GM19372 (cell line): ENCODE results near the gene ABHD11.
A peak's percentile ranks its signal among the peaks of the same experiment; 100 is the strongest.
"Not testable (repeated sequence)": the region's sequence is repeated elsewhere in the genome, so short reads cannot be mapped to it uniquely, and the experiment has no call there.

ENCODE experiments used
- ATAC-seq: cut with Tn5 transposase; IDR thresholded peaks from one replicate; pipeline ENCODE4 v1.9.1; 2021; ENCODE audit warnings: mild to moderate bottlenecking, low read depth, moderate library complexity; ENCODE audit not compliant: unreplicated experiment

The ABHD11 gene, protein sequence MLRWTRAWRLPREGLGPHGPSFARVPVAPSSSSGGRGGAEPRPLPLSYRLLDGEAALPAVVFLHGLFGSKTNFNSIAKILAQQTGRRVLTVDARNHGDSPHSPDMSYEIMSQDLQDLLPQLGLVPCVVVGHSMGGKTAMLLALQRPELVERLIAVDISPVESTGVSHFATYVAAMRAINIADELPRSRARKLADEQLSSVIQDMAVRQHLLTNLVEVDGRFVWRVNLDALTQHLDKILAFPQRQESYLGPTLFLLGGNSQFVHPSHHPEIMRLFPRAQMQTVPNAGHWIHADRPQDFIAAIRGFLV

DNA sequence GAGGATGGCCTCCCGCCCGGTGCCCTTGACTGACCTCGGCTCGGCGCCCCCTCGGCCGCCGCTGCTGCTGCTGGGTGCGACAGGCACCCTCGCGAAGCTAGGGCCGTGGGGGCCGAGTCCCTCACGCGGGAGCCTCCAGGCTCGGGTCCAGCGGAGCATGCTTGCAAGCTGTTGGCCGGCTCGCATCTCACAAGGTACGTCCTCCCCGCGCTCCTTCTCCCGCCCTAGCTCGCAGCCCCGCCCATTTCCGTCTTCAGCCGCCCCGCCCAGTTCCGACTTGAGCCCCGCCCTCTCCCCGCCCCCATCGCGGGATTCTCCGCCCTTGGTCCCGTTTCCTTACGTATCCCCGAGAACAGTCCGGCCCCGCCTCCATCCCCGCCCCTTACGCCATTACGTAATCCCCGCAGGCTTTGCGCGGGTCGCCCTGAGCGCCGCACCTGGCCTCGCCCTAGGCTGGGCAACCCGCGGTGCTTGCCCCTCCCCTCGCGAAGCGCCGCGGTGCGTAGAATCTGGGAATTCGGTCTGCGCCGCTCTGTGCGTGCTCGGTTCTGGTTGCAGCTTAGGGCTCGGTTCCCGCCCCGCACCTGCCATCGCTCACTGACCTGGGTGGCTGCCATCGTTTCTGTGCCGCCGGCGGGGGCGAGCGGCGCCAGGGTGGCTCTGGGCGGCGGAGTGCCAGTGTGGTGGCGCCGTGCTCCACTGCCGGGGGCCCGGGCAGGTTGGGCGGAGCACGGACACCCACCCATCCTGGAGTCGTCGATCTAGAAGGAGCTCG is at the start of gene ABHD11:
ABHD11 (minus strand) TSS at position 191 of the 775 bp plus-strand sequence; CDS start at position 159, 32 bp downstream.
- ATAC-seq, result peak; percentile 79

DNA sequence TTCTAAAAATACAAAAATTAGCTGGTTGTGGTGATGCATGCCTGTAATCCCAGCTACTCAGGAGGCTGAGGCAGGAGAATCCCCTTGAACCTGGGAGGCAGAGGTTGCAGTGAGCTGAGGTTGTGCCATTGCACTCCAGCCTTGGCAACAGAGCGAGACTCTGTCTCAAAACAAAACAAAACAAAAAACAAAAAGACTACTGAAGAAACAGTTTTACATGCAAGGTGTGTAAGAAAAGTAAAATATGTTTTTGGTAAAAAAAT is 49.1 kb upstream of the ABHD11 start:
- ATAC-seq, result not testable (repeated sequence)

DNA sequence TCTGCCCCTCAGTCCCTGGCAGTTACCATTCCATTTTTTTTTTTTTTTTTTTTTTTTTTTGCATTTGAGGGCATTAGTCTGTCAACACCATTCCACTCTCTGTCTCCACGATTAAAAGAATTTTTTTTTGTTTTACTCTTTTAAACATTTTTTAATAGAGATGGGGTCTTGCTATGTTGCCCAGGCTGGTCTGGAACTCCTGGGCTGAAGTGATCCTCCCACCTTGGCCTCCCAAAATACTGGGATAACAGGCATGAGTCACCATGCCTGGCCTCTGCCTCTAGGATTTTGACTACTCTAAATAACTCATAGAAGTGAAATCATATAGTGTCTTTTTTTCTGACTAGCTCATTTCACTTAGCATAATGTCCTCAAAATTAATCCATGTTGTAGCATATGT is 48.0 kb upstream of the ABHD11 start:
- ATAC-seq, result no peak

DNA sequence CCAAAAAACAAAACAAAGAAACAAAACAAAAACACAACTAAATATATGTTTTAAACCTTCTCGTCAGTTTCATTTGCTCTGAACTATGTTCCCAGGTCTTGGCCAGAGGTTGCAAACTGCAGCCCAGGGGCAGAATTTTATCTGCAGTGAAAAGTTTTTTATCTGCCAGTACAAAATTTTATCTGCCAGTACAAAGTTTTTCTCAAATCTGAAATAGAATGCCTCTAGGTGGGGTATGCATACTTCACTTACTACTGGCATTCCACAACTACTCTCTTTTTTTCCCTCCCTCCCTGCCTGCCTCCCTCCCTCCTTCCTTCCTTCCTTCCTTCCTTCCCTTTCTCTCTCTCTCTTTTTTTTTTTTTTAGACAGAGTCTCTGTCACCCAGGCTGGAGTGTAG is 40.9 kb upstream of the ABHD11 start:
- no peak for ATAC-seq

DNA sequence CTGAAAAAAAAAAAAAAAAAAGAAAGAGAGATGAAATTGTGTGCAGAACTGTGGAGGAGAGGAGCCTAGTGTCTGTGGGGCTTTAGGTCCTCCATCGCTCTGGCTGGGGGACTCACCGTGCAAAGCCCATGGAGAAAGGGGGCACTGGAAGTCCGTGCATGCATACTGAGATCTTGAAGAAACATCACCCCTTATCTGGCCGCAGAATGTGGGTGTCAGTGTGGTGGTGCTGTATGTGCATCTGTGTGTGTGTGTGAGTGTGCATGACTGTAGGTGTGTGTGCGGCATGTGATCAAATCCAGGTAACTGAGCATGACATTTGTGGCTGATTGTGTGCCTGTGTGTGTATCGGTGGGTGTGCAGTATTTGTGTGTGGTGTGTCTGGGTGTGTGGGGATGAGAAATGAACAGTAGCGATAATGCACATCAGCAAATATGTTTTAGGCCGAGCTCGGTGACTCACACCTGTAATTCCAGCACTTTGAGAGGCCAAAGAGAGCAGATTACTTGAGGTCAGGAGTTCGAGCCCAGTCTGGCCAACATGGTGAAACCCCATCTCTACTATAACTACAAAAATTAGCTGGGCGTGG is 40.3 kb upstream of the ABHD11 start:
- ATAC-seq, result no peak

DNA sequence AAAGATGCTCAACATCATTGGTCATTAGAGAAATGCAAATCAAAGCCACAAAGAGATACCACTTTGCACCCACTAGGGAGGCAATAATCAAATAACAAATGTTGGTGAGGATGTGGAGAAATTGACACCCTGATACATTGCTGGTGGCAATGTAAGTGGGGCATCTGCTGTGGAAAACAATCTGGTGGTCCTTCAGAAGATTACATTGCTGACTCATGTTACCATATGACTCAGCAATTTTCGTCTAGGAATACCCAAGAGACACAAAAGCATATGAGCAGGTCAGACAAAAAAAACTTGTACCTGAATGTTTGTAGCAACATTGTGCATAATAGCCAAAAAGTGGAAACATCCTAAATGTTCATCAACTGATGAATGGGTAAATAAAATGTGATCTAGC is 36.3 kb upstream of the ABHD11 start:
- no peak for ATAC-seq

DNA sequence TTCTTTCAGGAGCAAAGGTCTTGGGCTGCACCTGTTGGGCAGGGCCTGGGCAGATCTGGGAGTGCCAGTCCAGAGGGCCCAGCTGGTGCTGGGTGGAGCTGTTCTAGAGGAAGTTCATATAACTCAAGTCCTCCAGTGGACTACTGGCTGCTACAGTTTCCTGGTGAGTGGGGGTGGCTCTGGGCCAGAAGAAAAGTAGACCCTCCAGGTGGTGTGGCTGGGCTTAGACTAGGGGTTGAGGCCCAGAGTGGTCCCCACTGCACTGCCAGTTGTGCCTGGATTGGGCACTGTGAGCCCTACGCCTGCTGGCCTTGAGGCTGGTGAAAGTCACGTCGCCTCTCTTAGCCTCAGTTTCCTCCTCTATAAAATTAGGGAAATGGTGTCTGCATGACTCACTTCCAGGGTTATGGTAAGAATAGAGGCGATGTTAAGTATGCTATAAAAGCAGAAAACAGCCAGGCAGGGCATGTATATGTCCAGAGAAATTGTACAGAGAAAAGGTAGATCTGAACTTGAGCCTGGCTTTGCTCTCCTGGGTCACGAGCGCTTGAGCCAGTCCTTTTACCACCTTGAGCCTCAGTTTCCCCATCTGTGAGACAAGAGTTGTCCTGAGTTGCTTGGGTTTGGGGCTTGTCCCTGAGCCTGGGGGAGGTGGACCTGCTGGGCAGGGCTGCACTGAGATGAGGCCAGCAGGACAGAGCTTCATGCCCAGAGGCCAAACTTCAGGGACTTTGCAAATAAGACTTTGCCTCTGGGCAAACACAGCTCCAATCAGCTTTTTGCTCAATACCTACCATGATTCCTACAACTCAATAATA is 35.3 kb upstream of the ABHD11 start:
- no peak for ATAC-seq

DNA sequence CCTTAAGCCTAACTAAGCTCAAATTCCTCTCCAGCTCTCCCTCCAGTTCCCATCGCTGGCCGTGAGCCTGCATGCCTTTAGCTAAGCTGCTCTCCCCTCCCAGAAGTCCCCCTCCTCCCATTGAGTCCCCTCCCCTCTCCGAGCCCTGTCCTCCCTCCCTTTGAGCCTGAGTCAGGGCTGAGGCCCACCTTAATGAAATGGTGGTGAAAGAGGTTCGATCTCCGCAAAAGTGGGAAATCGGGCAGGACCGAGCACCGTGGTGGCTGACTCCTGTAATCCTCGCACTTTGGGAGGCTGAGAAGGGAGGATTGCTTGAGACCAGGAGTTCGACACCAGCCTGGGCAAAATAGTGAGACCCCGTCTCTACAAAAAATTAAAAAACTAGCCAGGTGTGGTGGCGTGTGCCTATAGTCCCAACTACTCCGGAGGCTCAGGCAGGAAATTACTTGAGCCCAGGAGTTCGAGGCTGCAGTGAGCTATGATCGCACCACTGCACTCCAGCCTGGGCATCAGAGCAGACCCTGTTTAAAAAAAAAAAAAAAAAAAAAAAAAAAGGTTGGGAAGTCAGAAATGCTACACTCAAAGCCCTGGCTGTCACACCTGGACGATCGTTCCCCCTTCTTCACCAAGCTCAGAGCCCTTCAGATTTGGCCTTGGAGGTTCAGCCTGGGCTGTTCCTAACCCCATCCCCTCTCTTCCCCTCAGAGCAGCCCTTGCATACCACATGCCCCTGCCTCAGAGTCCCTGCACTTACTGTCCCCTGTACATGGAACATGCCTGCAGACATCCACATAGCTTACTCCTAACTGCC is 32.5 kb upstream of the ABHD11 start:
- no peak for ATAC-seq

DNA sequence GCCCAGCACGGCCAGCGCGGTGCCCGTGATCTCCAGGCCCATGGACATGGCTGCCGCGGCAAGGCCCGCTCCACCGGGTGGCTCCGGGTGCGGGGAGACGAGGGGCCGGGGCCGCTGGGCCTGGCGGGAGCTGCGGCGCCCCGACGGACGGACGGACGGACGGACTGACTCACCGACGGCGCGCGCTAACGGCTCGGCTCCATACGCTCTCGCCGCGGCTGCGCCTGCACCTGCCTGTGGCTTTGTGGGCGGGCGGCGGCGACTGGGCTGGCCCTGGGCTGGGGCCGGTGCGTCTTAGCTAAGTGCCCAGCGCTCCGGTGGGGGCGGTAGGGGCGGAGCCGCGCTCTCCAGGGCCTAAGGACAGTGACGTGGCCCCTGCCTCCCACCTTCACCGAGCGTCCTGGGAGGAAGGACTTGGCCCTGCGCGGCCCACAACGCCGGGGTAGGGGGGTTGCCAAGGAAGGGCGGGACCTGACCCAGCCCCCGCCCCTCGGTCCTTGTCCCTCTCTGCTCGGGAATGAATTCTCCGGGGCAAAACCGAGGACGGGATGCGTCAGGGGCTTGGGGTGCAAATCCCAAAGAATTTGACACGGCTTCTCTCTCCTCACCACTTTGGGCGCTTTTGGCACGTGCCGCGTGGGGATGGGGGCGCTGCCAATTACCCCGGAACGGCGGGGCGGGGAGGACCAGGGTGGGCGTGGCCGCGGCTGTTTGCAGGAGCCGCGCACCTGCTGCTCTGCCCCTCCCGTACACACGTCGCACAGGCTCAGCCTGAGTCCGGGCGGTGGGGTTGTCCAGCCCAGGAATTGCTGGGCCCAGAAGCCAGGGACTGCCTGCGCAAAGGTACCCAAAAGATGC is 31.6 kb upstream of the ABHD11 start, which contains the start of gene CLDN3:
CLDN3 (minus strand) TSS at position 269 of the 858 bp plus-strand sequence; CDS start at position 48, 221 bp downstream.
- no peak for ATAC-seq

DNA sequence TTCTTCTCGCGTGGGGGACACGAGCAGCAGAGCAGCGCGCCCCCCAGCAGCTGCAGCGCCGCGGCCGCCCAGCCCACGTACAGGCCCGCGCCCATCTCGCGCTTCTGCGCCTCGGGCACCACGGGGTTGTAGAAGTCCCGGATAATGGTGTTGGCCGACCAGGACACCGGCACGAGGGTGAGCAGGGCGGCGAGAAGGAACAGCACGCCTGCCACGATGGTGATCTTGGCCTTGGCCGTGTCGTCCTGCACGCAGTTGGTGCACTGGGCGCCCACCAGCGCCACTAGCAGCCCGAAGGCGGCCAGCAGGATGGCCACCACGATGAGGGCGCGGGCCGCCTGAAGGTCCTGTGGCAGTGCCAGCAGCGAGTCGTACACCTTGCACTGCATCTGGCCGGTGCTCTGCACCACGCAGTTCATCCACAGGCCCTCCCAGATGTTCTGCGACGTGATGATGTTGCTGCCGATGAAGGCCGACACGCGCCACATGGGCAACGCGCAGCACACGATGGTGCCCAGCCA is 30.9 kb upstream of the ABHD11 start:
- ATAC-seq, result no peak

DNA sequence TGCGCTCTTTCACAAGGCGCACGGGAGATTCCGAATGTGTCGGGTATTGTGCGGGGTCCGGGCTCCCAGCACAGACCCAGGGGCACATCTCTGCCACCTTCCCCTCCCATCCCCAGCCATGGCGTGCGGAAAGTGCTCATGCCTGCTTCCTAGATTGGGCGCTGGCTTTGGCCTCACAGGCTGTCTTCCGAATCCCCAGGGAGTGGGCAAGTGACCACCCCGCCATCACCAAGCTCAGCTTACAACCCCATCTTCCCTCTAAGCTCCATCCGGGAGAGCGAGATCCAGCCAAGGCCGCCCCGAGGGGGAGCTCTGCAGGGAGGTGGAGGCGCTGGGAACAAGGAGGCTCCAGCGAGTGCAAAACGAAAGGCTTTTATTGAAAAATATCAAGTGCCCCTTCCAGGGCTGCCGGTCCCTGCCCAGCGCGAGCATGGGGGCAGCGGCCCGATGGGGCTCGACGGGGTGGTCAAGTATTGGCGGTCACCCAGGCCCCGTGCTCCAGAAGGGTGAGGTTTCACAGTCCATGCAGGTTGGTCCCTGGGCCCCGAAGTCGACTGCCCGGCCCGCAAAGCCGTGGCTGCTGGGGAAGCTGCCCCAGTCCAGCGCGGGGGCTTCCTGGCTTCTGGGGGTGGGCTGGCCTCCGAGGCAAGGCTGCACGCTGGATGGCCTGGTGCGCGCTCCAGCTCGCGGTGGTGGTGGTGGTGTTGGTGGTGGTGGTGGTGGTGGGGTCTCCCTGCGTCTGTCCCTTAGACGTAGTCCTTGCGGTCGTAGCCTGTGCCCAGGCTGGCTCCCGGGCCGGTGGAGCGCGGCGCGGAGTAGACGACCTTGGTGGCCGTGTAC is 30.3 kb upstream of the ABHD11 start:
- no peak for ATAC-seq

DNA sequence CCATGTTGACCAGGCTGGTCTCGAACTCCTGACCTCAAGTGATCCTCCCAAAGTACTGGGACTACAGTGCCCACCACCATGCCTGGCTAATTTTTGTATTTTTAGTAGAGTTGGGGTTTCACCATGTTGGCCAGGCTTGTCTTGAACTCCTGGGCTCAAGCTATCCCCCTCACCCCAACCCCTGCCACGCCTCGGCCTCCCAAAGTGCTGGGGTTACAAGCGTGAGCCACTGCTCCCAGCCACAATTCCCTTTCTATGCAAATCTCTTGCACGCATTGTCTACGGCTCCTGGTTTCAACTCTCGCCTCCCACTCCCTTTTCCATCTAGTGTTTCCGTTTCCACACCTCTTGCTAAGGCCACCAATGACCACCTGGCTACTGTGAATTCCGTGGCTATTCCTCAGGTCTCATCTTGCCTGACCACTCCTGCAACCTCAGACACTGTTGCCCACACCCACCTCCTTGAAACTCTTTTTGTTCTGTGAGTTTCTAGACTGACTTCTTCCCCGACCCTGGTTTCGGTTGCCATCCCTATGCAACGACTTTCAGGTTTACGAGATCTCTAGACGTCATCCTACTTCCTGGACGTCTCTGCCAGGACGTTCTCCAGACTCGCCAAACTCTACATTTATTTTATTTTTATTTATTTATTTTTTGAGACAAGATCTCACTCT is 28.1 kb upstream of the ABHD11 start:
- no peak for ATAC-seq

DNA sequence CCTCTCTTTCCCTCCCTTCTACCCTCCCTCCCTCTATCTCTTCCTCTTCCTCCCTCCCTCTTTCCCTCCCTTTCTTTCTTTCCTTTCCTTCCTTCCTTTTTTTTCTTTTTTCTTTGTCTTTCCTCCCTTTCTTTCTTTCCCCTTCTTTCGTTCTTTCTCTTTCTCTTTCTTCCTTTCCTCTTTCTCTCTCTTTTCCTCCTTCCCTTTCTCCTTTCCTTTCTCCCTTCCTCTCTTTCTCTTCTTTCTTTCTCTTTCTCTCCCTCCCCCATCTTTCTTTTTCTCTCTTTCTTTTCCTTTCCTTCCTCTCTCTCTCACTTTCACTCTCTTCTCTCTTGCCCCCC is 24.0 kb upstream of the ABHD11 start:
- no peak for ATAC-seq

DNA sequence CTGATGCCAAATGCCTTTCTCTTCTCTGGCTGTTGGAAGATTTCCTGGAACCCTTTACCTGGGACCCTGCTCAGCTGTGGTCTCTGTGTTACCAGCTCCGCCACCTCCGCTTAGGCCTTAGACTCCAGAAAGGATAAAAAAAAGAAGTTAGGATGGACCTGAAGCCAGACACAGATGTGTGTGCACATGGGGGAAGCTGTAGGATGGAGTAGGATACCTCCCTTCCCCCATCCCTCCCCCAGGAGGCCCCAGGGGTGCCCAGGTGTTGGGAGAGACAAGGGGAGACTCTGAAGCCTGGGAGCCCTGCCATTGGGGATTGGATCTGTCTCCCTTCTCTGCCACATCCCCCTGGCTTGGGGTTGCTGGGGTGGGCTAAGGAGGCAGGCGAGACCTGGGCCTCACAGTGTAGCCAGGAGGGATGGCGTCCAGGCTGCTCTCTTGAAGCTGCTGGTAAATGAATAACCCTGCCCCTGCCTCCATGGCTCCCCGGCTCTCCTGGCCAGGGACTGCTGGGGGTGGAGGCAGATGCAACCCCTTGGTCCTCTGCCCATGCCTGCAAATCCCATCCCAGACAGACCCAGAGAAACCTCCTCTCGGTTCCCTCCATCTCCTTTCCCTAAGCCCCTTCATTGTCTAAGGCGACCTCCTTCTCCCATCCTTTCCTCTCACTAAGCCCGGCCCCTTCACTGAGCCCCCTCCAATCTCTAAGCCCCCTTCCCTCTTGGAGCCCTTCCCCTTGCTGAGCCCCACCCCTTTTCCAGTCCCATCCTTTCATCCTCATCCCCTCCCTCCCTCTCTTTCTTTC is 23.5 kb upstream of the ABHD11 start:
- no peak for ATAC-seq

DNA sequence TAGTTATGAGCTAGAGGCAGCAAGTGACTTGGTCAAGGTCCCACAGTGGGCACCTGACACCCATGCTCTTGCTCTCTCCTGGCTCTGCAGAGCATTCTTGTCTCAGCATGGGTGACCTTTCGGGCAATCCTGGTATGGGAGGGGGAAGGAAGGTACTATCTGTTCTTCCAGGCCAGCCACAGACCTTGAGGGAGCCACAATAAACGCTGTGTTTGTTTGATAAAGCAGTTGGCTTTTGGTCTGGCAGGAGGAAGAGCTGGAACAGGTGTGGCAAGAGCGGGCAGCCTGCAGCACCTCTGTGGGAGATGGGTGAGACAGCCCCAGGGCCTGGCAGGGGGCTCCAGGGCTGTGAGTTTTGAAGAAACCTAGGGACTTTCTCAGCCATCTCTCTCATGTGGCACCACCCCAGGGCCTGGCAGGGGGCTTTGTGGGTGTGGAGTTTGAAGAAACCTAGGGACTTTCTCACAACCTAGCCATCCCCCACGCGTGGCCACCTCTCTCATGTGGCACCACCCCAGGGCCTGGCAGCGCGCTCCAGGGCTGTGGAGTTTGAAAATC is 20.1 kb upstream of the ABHD11 start:
- ATAC-seq, result no peak

DNA sequence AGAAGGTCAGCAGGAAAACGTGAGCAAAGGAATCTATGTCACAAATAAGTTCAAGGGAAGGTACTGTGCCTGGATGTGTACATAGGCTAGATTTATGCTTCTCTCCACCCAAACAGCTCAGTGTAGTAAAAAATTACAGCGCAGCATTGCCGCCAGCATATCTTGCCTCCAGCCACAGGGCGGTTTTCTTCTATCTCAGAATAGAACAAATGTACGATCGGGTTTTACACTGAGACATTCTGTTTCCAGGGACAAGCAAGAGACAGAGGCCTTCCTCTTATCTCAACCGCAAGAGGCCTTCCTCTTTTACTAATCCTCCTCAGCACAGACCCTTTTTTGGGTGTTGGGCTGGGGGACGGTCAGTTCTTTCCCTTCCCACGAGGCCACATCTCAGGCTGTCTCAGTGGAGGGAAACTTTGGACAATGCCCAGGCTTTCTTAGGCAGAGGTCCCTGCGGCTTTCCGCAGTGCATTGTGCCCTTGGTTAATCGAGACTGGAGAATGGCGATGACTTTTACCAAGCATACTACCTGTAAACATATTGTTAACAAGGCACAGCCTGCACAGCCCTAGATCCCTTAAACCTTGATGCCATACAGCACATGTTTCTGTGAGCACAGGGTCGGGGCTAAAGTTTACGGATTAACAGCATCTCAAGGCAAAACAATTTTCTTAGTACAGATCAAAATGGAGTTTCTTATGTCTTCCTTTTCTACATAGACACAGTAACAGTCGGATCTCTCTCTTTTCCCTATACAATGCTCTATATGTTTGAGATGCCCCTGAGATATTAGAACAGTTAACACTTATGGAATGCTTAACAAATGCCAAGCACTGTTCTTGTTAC is 11.6 kb upstream of the ABHD11 start:
- no peak for ATAC-seq
